Tibial nerve (tissue), 3 donors: ENCODE measurements around the gene DNAL4.

Experiments
- CTCF ChIP-seq, 5 experiments: fragments of 200-600 bp in 3 of 5; fragments of 450-650 bp in 2 of 5; sonication (generic) in 3 of 5; IDR thresholded peaks; one replicate each; pipeline ENCODE4 v1.5.1; 2016 to 2019; ENCODE audit warnings: antibody characterized with exemption in 5 of 5, mild to moderate bottlenecking in 3 of 5, moderate library complexity in 2 of 5
- POLR2A ChIP-seq, 2 donors: fragments of 450-650 bp; IDR thresholded peaks; one replicate each; pipeline ENCODE4 v1.6.1; 2017; ENCODE audit warnings: antibody characterized with exemption in 2 of 2, mild to moderate bottlenecking in 2 of 2, moderate library complexity in 2 of 2

- TF ChIP-seq CTCF (IDR thresholded peaks at IDR 0.05) (no peak), POLR2A (IDR thresholded peaks at IDR 0.05) (no peak)
Observed at GRCh38 chr22:38819387-38819940, 25.5 kb upstream of the DNAL4 start.
